WI38 (cell line): ENCODE data around the gene GALNT15.

Experiments
- H3K4me3 ChIP-seq: 2 replicates; pipeline ENCODE4 v1.5.1; 2011; ENCODE audit warnings: low read depth, mild to moderate bottlenecking, control low read depth, low read length
- TF ChIP-seq, protein P1 (sequence below): IDR thresholded peaks from 2 replicates; pipeline ENCODE4 v1.5.1; 2012; ENCODE audit warnings: low read depth, mild to moderate bottlenecking, control low read depth, low read length

GALNT15 gene

GRCh38 chr3:16136055-16136454 lies 38.4 kb upstream of the GALNT15 start:
- TF ChIP-seq, protein P1, sequence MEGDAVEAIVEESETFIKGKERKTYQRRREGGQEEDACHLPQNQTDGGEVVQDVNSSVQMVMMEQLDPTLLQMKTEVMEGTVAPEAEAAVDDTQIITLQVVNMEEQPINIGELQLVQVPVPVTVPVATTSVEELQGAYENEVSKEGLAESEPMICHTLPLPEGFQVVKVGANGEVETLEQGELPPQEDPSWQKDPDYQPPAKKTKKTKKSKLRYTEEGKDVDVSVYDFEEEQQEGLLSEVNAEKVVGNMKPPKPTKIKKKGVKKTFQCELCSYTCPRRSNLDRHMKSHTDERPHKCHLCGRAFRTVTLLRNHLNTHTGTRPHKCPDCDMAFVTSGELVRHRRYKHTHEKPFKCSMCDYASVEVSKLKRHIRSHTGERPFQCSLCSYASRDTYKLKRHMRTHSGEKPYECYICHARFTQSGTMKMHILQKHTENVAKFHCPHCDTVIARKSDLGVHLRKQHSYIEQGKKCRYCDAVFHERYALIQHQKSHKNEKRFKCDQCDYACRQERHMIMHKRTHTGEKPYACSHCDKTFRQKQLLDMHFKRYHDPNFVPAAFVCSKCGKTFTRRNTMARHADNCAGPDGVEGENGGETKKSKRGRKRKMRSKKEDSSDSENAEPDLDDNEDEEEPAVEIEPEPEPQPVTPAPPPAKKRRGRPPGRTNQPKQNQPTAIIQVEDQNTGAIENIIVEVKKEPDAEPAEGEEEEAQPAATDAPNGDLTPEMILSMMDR: no peak
- H3K4me3 ChIP-seq: no peak overlapping the region

DNA sequence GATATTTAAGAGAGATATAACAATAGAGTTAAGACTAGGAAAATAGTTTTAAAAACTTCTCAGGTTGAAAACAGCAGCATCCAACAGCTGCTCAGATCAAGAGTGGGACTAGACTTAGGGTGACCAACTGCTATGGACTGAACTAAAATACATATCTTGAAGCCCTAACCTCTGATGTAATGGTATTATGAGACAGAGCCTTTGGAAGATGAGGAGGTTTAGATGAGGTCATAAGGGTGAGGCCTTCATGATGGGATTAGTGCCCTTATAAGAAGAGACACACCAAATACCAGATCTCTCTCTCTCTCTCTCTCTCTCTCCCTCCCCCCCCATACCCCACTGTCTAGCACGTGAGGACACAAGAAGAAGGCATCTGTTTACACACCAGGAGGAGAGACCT lies 37.4 kb upstream of the GALNT15 start:
- no peak overlapping the region for H3K4me3 ChIP-seq
- TF ChIP-seq, protein P1: no peak

- H3K4me3 ChIP-seq: no peak overlapping the region
- TF ChIP-seq, protein P1: no peak
Measured at GRCh38 chr3:16137977-16138376, 36.5 kb upstream of the GALNT15 start.

DNA sequence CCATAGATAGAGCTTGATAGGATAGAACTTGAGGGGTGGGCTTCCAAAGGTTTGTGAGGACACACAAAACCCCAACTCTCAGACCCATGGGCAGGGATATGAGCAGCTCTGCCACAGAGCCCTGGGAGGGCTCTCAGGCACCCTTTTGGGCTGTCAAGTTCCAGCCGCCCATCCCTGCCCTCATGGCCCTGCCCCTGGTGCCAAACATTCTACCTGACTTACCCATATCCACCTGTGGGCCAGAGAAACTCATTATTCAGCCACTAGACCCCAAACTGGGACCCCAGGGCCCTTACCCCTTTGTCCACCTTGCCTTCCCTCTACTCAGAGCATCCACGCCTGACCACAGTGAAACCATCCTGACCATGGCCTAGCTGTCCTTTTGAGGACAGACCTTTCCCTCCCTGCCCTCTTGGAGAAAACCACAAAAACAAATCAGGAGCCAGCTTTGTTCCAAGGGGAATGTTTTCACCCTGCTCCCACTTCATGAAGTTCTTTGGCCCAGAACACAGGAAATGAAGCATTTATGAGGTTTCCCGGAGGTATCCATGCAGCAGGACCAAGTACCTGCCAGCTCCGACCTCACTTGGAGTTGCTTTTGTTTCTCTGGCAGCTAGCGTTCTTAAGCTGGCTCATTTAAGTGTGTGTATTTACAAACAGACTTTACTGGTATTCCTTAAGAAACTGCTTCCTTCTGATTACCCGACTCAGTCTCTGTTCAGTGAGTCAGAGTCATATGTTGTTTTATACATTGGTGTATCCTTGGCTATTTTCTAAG lies 34.2 kb upstream of the GALNT15 start:
- H3K4me3 ChIP-seq: no peak overlapping the region
- TF ChIP-seq, protein P1: no peak

DNA sequence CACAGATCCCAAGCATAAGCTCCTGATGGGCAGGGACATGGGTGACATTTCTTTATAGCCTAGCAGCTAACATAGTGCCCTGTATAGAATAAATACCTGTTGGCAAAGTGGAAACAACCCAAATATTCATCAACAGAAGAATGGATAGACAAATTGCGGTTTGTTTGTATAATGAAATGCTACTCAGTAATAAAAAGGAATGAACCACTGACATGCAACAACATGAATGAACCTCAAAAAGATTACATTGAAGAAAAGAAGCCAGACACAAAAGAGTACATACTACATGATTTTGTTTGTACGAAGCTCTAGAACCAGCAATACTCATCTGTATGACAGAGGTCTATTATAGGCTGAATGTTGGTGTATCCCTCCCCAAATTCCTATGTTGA lies 33.6 kb upstream of the GALNT15 start:
- no peak overlapping the region for H3K4me3 ChIP-seq
- TF ChIP-seq, protein P1: no peak

DNA sequence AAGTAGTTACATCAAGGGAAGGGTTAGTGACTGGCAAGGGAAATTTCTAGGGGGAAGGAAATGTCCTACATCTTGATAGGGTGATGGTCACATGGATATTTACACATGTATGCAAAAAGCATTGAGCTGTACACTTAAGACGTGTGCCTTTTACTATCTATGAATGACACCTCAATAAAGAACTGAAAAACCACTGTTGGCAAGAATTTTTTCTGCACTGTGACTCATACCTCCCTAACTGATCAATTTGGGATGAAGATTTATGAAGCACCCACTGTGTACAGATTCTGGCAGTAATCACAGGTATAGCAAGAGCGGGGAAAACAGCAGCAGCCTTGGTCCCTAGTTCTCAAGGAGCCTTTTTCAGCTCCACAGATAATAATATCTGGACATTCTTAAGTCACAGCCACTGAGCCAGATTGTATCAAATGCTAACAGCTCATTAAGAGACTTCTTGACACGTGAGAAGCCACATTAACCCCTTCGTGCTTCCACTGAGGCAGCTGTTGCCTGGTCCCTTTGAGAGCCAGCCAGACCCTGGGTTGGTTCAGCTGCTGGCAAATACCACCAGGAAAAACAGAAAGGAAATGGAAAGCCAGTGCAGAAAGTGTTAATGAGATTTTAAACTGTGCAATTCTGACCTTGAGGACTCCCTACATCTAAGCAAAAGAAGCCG lies 32.0 kb upstream of the GALNT15 start:
- H3K4me3 ChIP-seq: no peak overlapping the region
- TF ChIP-seq, protein P1: no peak

GRCh38 chr3:16143861-16144447 lies 30.5 kb upstream of the GALNT15 start:
- no peak overlapping the region for H3K4me3 ChIP-seq
- TF ChIP-seq, protein P1: no peak
